Activated CD8-positive, alpha-beta memory T cell treated with anti-CD3 and anti-CD28 coated beads, Interleukin-2, amount 50 U/mL, for 4 hours (primary cell): ENCODE results near the gene DCLK1.

Experiments used
- DNase-seq: peaks from one replicate; pipeline ENCODE4 v3.0.0-alpha.2; 2020

DCLK1 gene

GRCh38 chr13:35854286-35854685 is 276.9 kb downstream of the DCLK1 start:
- DNase-seq, result no peak

GRCh38 chr13:35851881-35852280 is 279.3 kb downstream of the DCLK1 start:
- DNase-seq, result no peak

- DNase-seq, result no peak
These were observed 279.8 kb downstream of the DCLK1 start for GRCh38 chr13:35851356-35851755.

- DNase-seq, result no peak
These were observed 280.6 kb downstream of the DCLK1 start for GRCh38 chr13:35850569-35850968.

- DNase-seq, result no peak
These were observed 281.9 kb downstream of the DCLK1 start for GRCh38 chr13:35849256-35849644.

GRCh38 chr13:35848336-35849255 is 282.6 kb downstream of the DCLK1 start:
- DNase-seq, result no peak

- DNase-seq, result no peak
These were observed 287.9 kb downstream of the DCLK1 start for GRCh38 chr13:35843272-35843671.

GRCh38 chr13:35841060-35841521 is 290.1 kb downstream of the DCLK1 start:
- no peak for DNase-seq

- no peak for DNase-seq
These were observed 291.4 kb downstream of the DCLK1 start for GRCh38 chr13:35839806-35840205.

- no peak for DNase-seq
These were observed 292.8 kb downstream of the DCLK1 start for GRCh38 chr13:35838356-35838755.

GRCh38 chr13:35836446-35836845 is 294.7 kb downstream of the DCLK1 start:
- DNase-seq, result no peak

- no peak for DNase-seq
These were observed 295.2 kb downstream of the DCLK1 start for GRCh38 chr13:35835989-35836388.

GRCh38 chr13:35833608-35834275 is 297.4 kb downstream of the DCLK1 start:
- DNase-seq, result no peak

GRCh38 chr13:35833031-35833430 is 298.2 kb downstream of the DCLK1 start:
- no peak for DNase-seq

GRCh38 chr13:35832551-35832950 is 298.6 kb downstream of the DCLK1 start:
- no peak for DNase-seq

GRCh38 chr13:35830850-35831450 is 300.2 kb downstream of the DCLK1 start:
- no peak for DNase-seq

- no peak for DNase-seq
These were observed 304.4 kb downstream of the DCLK1 start for GRCh38 chr13:35826626-35827254.

- no peak for DNase-seq
These were observed 306.4 kb downstream of the DCLK1 start for GRCh38 chr13:35824825-35825224.

- no peak for DNase-seq
These were observed 306.8 kb downstream of the DCLK1 start for GRCh38 chr13:35824395-35824794.

- no peak for DNase-seq
These were observed 308.5 kb downstream of the DCLK1 start for GRCh38 chr13:35822666-35823065.

GRCh38 chr13:35818633-35819067 is 312.5 kb downstream of the DCLK1 start:
- DNase-seq, result no peak

- no peak for DNase-seq
These were observed 313.3 kb downstream of the DCLK1 start for GRCh38 chr13:35817642-35818607.
